NCI-H345 treated with DMSO at 0.1 percent for 48 hours (cell line): ENCODE measurements around the gene OR13C9.
"Not testable (repeated sequence)": the region's sequence is repeated elsewhere in the genome, so short reads cannot be mapped to it uniquely, and the experiment has no call there.

Source experiments
- DNase-seq: peaks from one replicate; lab custom pipeline; 2025; ENCODE audit not compliant: unreplicated experiment; lab: John Stamatoyannopoulos, UW

Gene OR13C9

GRCh38 chr9:104618104-104618503, at the start of gene OR13C9:
Gene OR13C9 (minus strand): TSS chr9:104618204. CDS start chr9:104618204, 0 bp downstream.
- DNase-seq: no peak

- no peak for DNase-seq
Measured at GRCh38 chr9:104658496-104659195, 40.6 kb upstream of the OR13C9 start.

- no peak for DNase-seq
Measured at GRCh38 chr9:104635456-104635855, 17.5 kb upstream of the OR13C9 start.

- DNase-seq: no peak
Measured at GRCh38 chr9:104633976-104634520, 16.0 kb upstream of the OR13C9 start.

GRCh38 chr9:104625964-104626363, 8.0 kb upstream of the OR13C9 start:
- DNase-seq: not testable (repeated sequence)

- no peak for DNase-seq
Measured at GRCh38 chr9:104617418-104617817, 586 bp downstream of the OR13C9 start.

- DNase-seq: no peak
Measured at GRCh38 chr9:104611213-104611612, 6.8 kb downstream of the OR13C9 start.

- no peak for DNase-seq
Measured at GRCh38 chr9:104608336-104608735, 9.7 kb downstream of the OR13C9 start.

GRCh38 chr9:104606152-104606551, 11.9 kb downstream of the OR13C9 start:
- DNase-seq: no peak

GRCh38 chr9:104605527-104605926, 12.5 kb downstream of the OR13C9 start, which contains the start of gene OR13C2:
Gene OR13C2 (minus strand): TSS chr9:104605627. CDS start chr9:104605627, 0 bp downstream.
- DNase-seq: not testable (repeated sequence)

- DNase-seq: no peak
Measured at GRCh38 chr9:104604801-104605200, 13.2 kb downstream of the OR13C9 start.

- not testable (repeated sequence) for DNase-seq
Measured at GRCh38 chr9:104599313-104599712, 18.7 kb downstream of the OR13C9 start, which contains the start of gene OR13C5. Gene OR13C5 (minus strand): TSS chr9:104599413. CDS start chr9:104599413, 0 bp downstream.

- DNase-seq: not testable (repeated sequence)
Measured at GRCh38 chr9:104598749-104599148, 19.3 kb downstream of the OR13C9 start.

- no peak for DNase-seq
Measured at GRCh38 chr9:104589626-104590025, 28.4 kb downstream of the OR13C9 start.

- DNase-seq: no peak
Measured at GRCh38 chr9:104586496-104587180, 31.4 kb downstream of the OR13C9 start.

GRCh38 chr9:104580562-104580961, 37.4 kb downstream of the OR13C9 start:
- DNase-seq: no peak

GRCh38 chr9:104577263-104577662, 40.7 kb downstream of the OR13C9 start:
- DNase-seq: no peak

GRCh38 chr9:104575456-104575855, 42.5 kb downstream of the OR13C9 start:
- no peak for DNase-seq

GRCh38 chr9:104572612-104573011, 45.4 kb downstream of the OR13C9 start:
- DNase-seq: no peak

- no peak for DNase-seq
Measured at GRCh38 chr9:104568868-104569267, 49.1 kb downstream of the OR13C9 start, which contains the start of gene OR13C8. Gene OR13C8 (plus strand): TSS chr9:104569168. CDS start chr9:104569168, 0 bp downstream.
